GM12891 (cell line): ENCODE measurements around the gene SLC49A4.
A peak's percentile ranks its signal among the peaks of the same experiment; 100 is the strongest.

Experiments used
- DNase-seq: peaks from one replicate; pipeline ENCODE4 v3.0.0; 2011; ENCODE audit warnings: low spot score; ENCODE audit not compliant: insufficient read length
- FAIRE-seq: peaks from 2 replicates; lab custom pipeline; 2011; peaks lifted over from hg19 to GRCh38; lab: Jason Lieb, UNC
- PAX5 ChIP-seq: IDR thresholded peaks from 2 replicates; pipeline ENCODE4 v1.6.1; 2011; ENCODE audit warnings: low read length, moderate library complexity, mild to moderate bottlenecking; ENCODE audit not compliant: insufficient read depth, severe bottlenecking
- POLR2A ChIP-seq: IDR thresholded peaks from 2 replicates; pipeline ENCODE4 v1.6.1; 2011; ENCODE audit warnings: low read depth, low read length, control low read depth
- POLR2AphosphoS5 ChIP-seq: IDR thresholded peaks from 2 replicates; pipeline ENCODE4 v1.6.1; 2011; ENCODE audit warnings: low read depth, low read length, control low read depth
- POU2F2 ChIP-seq: IDR thresholded peaks from 2 replicates; pipeline ENCODE4 v1.6.1; 2011; ENCODE audit warnings: low read depth, mild to moderate bottlenecking, control low read depth, low read length, moderate library complexity
- SPI1 ChIP-seq: IDR thresholded peaks from 2 replicates; pipeline ENCODE4 v1.6.1; 2011; ENCODE audit warnings: low read depth, low read length, control low read depth
- TAF1 ChIP-seq: IDR thresholded peaks from 2 replicates; pipeline ENCODE4 v1.6.1; 2011; ENCODE audit warnings: low read depth, low read length, control low read depth

Gene SLC49A4

GRCh38 chr3:122784436-122784835 lies 10.4 kb upstream of the SLC49A4 start:
- DNase-seq (no peak), FAIRE-seq (no peak)
- no peak for TF ChIP-seq PAX5
- no peak for TF ChIP-seq POU2F2
- no peak for TF ChIP-seq TAF1
- no peak for TF ChIP-seq POLR2A
- TF ChIP-seq POLR2AphosphoS5: no peak
- TF ChIP-seq SPI1: no peak

- no peak for TF ChIP-seq TAF1
- TF ChIP-seq POLR2AphosphoS5: no peak
- TF ChIP-seq POU2F2: no peak
- no peak for TF ChIP-seq SPI1
- no peak for TF ChIP-seq PAX5
- DNase-seq (no peak), FAIRE-seq (no peak)
These were observed 9.6 kb upstream of the SLC49A4 start for GRCh38 chr3:122785231-122785630.

- DNase-seq: no peak
- TF ChIP-seq POLR2A (no peak), PAX5 (no peak), POU2F2 (no peak), TAF1 (no peak), SPI1 (no peak), POLR2AphosphoS5 (no peak)
- no peak for FAIRE-seq
These were observed 8.8 kb upstream of the SLC49A4 start for GRCh38 chr3:122786066-122786465.

- no peak for DNase-seq
- FAIRE-seq: no peak
- TF ChIP-seq PAX5: no peak
- no peak for TF ChIP-seq POLR2AphosphoS5
These were observed 7.0 kb upstream of the SLC49A4 start for GRCh38 chr3:122787872-122788271.

GRCh38 chr3:122789585-122790273 lies 5.1 kb upstream of the SLC49A4 start:
- FAIRE-seq: no peak
- TF ChIP-seq SPI1 (no peak), POLR2AphosphoS5 (no peak), POLR2A (no peak), POU2F2 (no peak), TAF1 (no peak), PAX5 (no peak)
- no peak for DNase-seq

- DNase-seq: peak; percentile 72
These were observed 1.1 kb upstream of the SLC49A4 start, which contains the start of gene HSPBAP1 for GRCh38 chr3:122793568-122794416. TSS of gene HSPBAP1 (minus strand) at chr3:122793831. CDS start at chr3:122793680, 151 bp downstream.

GRCh38 chr3:122794483-122794778 lies 438 bp upstream of the SLC49A4 start:
- TF ChIP-seq POU2F2 (no peak), POLR2A (no peak), PAX5 (no peak)
- FAIRE-seq (no peak), DNase-seq (no peak)

More at GRCh38 chr3:122793568-122794416, 1.1 kb upstream of the SLC49A4 start, which contains the start of gene HSPBAP1:
- peak; percentile 88 for FAIRE-seq
- TF ChIP-seq SPI1 (no peak), POLR2A (peak; percentile 78), POU2F2 (no peak), POLR2AphosphoS5 (0 out of 2 replicates have a peak, but pooled peaks have one; percentile 46), TAF1 (no peak), PAX5 (no peak)

- TF ChIP-seq PAX5: no peak
- no peak for TF ChIP-seq POLR2A
- no peak for TF ChIP-seq POLR2AphosphoS5
- no peak for TF ChIP-seq POU2F2
- FAIRE-seq (no peak), DNase-seq (no peak)
These were observed 866 bp downstream of the SLC49A4 start for GRCh38 chr3:122795674-122796195.

- TF ChIP-seq PAX5: no peak
- TF ChIP-seq POLR2A: no peak
- TF ChIP-seq POLR2AphosphoS5: no peak
- no peak for TF ChIP-seq POU2F2
- no peak for TF ChIP-seq SPI1
- no peak for TF ChIP-seq TAF1
- no peak for FAIRE-seq
- no peak for DNase-seq
These were observed 2.4 kb downstream of the SLC49A4 start for GRCh38 chr3:122797291-122797690.

- no peak for TF ChIP-seq SPI1
- TF ChIP-seq PAX5: no peak
- no peak for TF ChIP-seq TAF1
- TF ChIP-seq POU2F2: no peak
- no peak for TF ChIP-seq POLR2AphosphoS5
- no peak for TF ChIP-seq POLR2A
- no peak for DNase-seq
- FAIRE-seq: no peak
These were observed 4.5 kb downstream of the SLC49A4 start for GRCh38 chr3:122799322-122799721.
